ENCODE results near the gene CPT2. TPM values are rescaled to one million over a fixed set of nuclear protein-coding genes. Genes with fewer than 3 reads are reported as not detected.
A peak's percentile ranks its signal among the peaks of the same experiment; 100 is the strongest.

CPT2 gene
- total and polyA plus RNA-seq, 2 of the 13 experiments (the other 11 are each of a cell fraction or from before 2014, with no cell fraction given), result 12.6 to 14.6 TPM

- peak; percentile 94 for TF ChIP-seq NFIC (IDR thresholded peaks at IDR 0.05; ENCODE audit: low read length)
- peak; percentile 69; the same call in 1 of the 2 replicates for TF ChIP-seq MYPOP (CRISPR knock-in tag; IDR thresholded peaks at IDR 0.05)
- peak; percentile 55; the same call in 1 of the 2 replicates for TF ChIP-seq ZNF556 (CRISPR knock-in tag; IDR thresholded peaks at IDR 0.05; ENCODE audit: borderline replicate concordance)
- TF ChIP-seq RXRB (CRISPR knock-in tag; IDR thresholded peaks at IDR 0.05; ENCODE audit: borderline replicate concordance), result peak; percentile 99
- TF ChIP-seq MLXIP (CRISPR knock-in tag; IDR thresholded peaks at IDR 0.05; ENCODE audit: borderline replicate concordance), result peak; percentile 90
- 0 out of 2 replicates have a peak, but pooled peaks have one; percentile 1 for TF ChIP-seq BATF2 (CRISPR knock-in tag; IDR thresholded peaks at IDR 0.05)
- TF ChIP-seq ZNF547 (CRISPR knock-in tag; IDR thresholded peaks at IDR 0.05), result 0 out of 2 replicates have a peak, but pooled peaks have one; percentile 26
- TF ChIP-seq ZNF770 (CRISPR knock-in tag; IDR thresholded peaks at IDR 0.05), result peak; percentile 63
- no peak for TF ChIP-seq ZNF576 (CRISPR knock-in tag; IDR thresholded peaks at IDR 0.05)
- peak; percentile 81; the same call in 1 of the 2 replicates for TF ChIP-seq ZNF331 (CRISPR knock-in tag; IDR thresholded peaks at IDR 0.05)
- TF ChIP-seq PRDM15 (CRISPR knock-in tag; IDR thresholded peaks at IDR 0.05), result 0 out of 2 replicates have a peak, but pooled peaks have one; percentile 36
- TF ChIP-seq CBFB (CRISPR knock-in tag; IDR thresholded peaks at IDR 0.05), result peak; percentile 61; the same call in 1 of the 2 replicates
- TF ChIP-seq TBX2 (CRISPR knock-in tag; IDR thresholded peaks at IDR 0.05; ENCODE audit: borderline replicate concordance), result peak; percentile 98
- TF ChIP-seq TEF (CRISPR knock-in tag; IDR thresholded peaks at IDR 0.05), result no peak
- peak; percentile 86; the same call in 1 of the 2 replicates for TF ChIP-seq ZBTB7B (CRISPR knock-in tag; IDR thresholded peaks at IDR 0.05)
Observed at GRCh38 chr1:53183095-53183990, 13.3 kb upstream of the CPT2 start (continued).
